Measurements from ENCODE around the gene TUBGCP3.

DNA sequence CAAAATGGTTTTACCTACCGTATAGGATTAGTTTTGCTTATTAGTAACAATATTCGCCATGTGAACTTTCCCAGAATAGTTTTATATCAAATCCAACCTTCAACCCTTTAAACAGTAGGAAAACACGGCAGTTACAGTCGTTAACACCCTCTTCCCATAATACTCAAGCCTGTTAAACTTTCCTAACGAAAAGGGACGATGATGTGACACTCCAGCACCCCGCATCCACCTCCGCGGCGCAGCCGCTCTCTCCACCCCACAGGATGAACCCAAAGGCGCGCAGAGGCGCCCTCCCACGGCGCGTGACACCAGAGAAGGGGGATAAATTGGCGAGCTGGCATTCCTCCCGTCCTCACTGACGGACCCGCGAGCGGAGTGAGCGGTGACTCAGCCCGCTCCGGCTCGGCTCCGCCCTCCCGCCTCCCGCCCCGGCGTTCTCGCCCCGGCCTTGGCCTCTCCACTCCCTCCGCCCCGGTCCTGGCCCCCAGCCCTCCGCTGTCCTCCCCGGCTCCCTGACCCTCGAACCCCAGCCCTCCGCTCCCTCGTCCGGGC is 665 bp downstream of the TUBGCP3 start:
- TF ChIP-seq, protein P1, sequence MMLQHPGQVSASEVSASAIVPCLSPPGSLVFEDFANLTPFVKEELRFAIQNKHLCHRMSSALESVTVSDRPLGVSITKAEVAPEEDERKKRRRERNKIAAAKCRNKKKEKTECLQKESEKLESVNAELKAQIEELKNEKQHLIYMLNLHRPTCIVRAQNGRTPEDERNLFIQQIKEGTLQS (IDR thresholded peaks at IDR 0.05): no peak
- TF ChIP-seq, protein P2, sequence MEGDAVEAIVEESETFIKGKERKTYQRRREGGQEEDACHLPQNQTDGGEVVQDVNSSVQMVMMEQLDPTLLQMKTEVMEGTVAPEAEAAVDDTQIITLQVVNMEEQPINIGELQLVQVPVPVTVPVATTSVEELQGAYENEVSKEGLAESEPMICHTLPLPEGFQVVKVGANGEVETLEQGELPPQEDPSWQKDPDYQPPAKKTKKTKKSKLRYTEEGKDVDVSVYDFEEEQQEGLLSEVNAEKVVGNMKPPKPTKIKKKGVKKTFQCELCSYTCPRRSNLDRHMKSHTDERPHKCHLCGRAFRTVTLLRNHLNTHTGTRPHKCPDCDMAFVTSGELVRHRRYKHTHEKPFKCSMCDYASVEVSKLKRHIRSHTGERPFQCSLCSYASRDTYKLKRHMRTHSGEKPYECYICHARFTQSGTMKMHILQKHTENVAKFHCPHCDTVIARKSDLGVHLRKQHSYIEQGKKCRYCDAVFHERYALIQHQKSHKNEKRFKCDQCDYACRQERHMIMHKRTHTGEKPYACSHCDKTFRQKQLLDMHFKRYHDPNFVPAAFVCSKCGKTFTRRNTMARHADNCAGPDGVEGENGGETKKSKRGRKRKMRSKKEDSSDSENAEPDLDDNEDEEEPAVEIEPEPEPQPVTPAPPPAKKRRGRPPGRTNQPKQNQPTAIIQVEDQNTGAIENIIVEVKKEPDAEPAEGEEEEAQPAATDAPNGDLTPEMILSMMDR (IDR thresholded peaks at IDR 0.05; ENCODE audit: low read depth, low read length, missing input control): no peak
